ENCODE results near the gene GABRG1. TPM values are rescaled to one million over a fixed set of nuclear protein-coding genes. Genes with fewer than 3 reads are reported as not detected.

Gene GABRG1
- total and polyA plus RNA-seq, 11 donors = 0.07 TPM; not detected in 10

DNA sequence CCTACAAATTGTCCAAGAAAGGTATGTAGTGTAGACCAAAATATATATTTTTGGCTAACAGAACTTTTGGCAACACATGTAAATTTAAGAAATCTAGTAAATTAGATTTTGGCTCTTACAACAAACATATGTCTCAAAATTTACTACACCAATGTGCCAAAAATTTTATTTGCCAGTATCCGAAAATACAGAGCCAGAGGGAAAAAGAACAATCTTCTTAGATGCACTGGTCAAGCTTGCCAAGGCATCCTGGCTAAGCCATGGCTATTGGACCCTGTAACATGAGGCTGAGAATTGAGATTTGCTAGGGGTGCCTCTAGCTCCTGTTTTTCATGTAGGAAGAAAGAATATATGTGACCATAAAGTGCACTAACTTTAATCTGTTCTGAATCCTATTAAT, 91.8 kb downstream of the GABRG1 start:
- DNase-seq (no peak), ATAC-seq (no peak)
- intact Hi-C loops (cut with DNase I) = no loop called here
- no peak overlapping the region for H3K4me3 ChIP-seq
- TF ChIP-seq POLR2A (IDR thresholded peaks at IDR 0.05) = no peak
- TF ChIP-seq, protein P1, sequence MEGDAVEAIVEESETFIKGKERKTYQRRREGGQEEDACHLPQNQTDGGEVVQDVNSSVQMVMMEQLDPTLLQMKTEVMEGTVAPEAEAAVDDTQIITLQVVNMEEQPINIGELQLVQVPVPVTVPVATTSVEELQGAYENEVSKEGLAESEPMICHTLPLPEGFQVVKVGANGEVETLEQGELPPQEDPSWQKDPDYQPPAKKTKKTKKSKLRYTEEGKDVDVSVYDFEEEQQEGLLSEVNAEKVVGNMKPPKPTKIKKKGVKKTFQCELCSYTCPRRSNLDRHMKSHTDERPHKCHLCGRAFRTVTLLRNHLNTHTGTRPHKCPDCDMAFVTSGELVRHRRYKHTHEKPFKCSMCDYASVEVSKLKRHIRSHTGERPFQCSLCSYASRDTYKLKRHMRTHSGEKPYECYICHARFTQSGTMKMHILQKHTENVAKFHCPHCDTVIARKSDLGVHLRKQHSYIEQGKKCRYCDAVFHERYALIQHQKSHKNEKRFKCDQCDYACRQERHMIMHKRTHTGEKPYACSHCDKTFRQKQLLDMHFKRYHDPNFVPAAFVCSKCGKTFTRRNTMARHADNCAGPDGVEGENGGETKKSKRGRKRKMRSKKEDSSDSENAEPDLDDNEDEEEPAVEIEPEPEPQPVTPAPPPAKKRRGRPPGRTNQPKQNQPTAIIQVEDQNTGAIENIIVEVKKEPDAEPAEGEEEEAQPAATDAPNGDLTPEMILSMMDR (IDR thresholded peaks at IDR 0.05) = no peak
- 65 to 88% (median 75%) methylated on average over 1 of the region's 1 CpG for WGBS, 4 donors
- no peaks in the 10 kb centered on the region for H3K36me3 ChIP-seq
- H3K27me3 ChIP-seq = no peaks in the 10 kb centered on the region
- H3K9me3 ChIP-seq = peaks cover 0 to 12% (median 0%) of the 10 kb centered on the region in 12 donors
- no peak overlapping the region for H3K27ac ChIP-seq
- H3K4me1 ChIP-seq = no peaks in the 10 kb centered on the region

DNA sequence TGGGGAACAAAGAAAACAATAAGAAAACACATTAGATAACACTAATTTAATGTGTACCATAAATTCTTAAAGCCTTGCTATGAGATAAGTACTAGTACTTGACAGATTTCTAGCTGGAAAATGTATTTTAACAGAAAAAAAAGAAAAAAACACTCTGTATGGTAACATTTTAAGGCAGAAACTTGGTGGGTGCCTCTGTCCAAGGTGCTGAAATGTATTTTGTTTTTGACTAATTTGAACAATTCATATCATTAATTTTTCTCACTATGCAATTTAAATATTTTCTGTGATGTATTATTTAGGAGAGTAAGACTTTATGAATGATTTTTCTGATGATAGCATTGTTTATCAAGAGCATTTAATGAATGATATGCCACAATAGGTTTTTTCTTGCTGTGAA, 107.5 kb downstream of the GABRG1 start:
- H3K27ac ChIP-seq = no peak overlapping the region
- no peaks in the 10 kb centered on the region for H3K36me3 ChIP-seq
- TF ChIP-seq, protein P1 (IDR thresholded peaks at IDR 0.05) = no peak
- no peak for TF ChIP-seq POLR2A (IDR thresholded peaks at IDR 0.05)
- DNase-seq = no peak
- no peaks in the 10 kb centered on the region for H3K4me1 ChIP-seq
- H3K4me3 ChIP-seq = no peak overlapping the region
- H3K27me3 ChIP-seq = no peaks in the 10 kb centered on the region
- no peaks in the 10 kb centered on the region for H3K9me3 ChIP-seq
- intact Hi-C loops (cut with DNase I) = no loop called here
- ATAC-seq = no peak

GRCh38 chr4:45992728-45993127, 131.1 kb downstream of the GABRG1 start:
- ATAC-seq (no peak), DNase-seq (no peak)
- H3K36me3 ChIP-seq = no peaks in the 10 kb centered on the region
- no peaks in the 10 kb centered on the region for H3K27me3 ChIP-seq
- intact Hi-C loops (cut with DNase I) = no loop called here
- H3K9me3 ChIP-seq = peaks cover 0 to 9% (median 0%) of the 10 kb centered on the region in 12 donors
- no peak overlapping the region for H3K4me3 ChIP-seq
- TF ChIP-seq, protein P1 (IDR thresholded peaks at IDR 0.05) = no peak
- TF ChIP-seq POLR2A (IDR thresholded peaks at IDR 0.05) = no peak
- H3K4me1 ChIP-seq = no peaks in the 10 kb centered on the region
- no peak overlapping the region for H3K27ac ChIP-seq

DNA sequence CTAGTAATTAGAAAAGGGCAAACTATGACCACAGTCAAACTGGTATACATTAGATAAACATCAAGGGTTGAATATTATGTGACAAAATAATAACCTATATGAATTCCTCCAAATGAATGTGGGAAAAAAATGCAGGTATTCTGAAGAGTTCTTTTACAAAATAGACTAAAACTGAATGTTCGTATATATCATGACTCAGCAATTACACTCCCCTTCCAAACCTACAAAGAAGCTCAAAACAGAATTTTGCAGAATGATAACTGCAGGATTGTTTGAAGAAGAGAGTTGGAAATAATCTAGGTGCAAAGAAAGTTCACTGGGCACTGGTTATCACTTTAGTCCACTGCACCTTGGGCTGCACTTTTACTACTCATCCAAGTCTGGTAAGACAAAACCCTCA, 134.1 kb downstream of the GABRG1 start:
- ATAC-seq = no peak
- H3K9me3 ChIP-seq = peaks cover 0 to 19% (median 0%) of the 10 kb centered on the region in 12 donors
- H3K4me1 ChIP-seq = no peaks in the 10 kb centered on the region
- H3K36me3 ChIP-seq = no peaks in the 10 kb centered on the region
- no peak overlapping the region for H3K27ac ChIP-seq
- TF ChIP-seq, protein P1 (IDR thresholded peaks at IDR 0.05) = no peak
- no peak for TF ChIP-seq POLR2A (IDR thresholded peaks at IDR 0.05)
- H3K4me3 ChIP-seq = no peak overlapping the region
- no peak for DNase-seq
- H3K27me3 ChIP-seq = no peaks in the 10 kb centered on the region
- intact Hi-C loops (cut with DNase I) = no loop called here
- 77 to 86% (median 82%) methylated on average over 1 of the region's 1 CpG for WGBS, 4 donors

Measured in heart left ventricle (tissue), 16 donors.